DMS 273 (cell line): ENCODE measurements around the gene EVX1.

ENCODE experiments used
- DNase-seq: peaks from one replicate; lab custom pipeline; 2025; ENCODE audit not compliant: unreplicated experiment; lab: John Stamatoyannopoulos, UW

Gene EVX1

DNA sequence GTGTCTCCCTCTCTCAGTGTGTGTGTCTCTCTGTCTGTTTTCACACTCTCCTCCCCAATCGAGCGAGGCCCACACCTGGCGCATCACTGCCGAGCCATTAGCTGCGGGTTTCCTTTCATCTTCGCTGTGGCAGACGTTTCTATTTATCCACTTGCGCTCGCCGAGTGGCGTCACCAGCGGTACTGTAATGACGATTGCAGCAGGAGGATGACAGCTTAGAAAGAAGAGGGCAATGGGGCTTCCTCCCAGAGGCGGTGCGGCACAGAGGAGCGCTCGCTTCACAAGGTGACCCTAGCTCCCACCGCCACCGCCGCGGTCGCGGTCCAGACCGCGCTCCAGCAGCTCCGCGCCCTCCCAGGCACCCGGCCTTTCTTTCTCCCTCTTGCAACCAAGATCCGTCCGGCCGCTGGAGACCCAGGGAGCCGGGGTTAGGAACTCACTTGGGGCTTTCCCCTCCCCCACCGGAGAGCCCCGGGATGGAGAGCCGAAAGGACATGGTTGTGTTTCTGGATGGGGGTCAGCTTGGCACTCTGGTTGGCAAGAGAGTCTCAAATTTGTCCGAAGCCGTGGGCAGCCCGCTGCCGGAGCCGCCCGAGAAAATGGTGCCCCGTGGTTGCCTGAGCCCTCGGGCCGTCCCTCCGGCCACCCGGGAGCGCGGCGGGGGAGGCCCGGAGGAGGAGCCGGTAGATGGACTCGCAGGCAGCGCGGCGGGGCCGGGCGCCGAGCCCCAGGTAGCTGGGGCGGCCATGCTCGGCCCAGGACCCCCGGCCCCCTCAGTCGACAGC is at the start of gene EVX1:
Gene EVX1, plus strand, starts transcription at position 248 of the 785 bp plus-strand sequence. Its CDS starts 229 bp downstream, at position 477.
- peak; percentile 63 for DNase-seq

DNA sequence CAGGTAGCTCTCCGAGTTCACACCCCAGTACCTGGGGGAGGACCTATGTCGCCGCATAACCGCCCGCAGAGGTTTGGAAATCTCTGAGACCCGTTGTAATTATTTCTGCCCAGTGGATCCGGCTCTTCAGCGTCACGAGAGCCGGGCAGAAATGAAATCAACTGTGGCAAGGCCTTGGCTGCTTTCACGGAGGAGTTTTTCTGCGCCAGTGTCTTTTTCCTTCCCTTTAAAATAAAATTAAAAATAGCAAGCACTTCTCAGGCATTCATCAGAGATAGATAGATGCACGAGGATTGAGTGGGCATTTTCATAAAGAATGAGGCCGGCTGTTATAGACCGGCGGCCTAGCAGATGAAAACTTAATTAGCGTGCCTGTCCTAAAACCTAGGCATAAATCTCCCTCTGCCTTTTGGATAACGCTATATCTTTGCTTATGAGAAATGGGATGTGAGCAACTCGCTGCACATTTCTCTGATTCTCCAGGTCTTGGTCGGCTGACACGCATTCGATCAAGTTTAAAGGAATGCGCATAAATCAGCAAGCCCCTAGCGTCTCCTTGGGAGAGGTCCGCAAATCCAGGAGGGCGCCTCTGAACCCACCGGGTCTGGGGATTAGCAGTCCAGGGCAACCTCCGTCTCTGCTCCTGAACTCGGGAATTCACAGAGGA is 49.1 kb upstream of the EVX1 start:
- no peak for DNase-seq

DNA sequence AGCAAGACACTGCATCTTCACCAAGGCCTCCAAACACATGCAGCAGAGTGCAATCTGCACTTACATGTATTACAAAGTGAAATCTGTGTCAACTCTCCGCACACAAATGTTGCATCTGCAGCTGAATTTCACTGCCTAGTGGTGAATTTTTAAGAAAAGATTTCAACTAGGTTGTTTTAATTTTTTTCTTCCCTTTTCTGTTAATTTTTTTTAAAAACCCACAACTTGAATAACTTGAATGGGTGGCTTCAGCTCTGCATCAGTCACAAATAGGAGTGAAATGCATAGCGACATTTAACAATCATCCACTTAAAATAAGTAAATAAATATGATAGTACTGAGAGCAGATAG is 48.6 kb upstream of the EVX1 start:
- no peak for DNase-seq

DNA sequence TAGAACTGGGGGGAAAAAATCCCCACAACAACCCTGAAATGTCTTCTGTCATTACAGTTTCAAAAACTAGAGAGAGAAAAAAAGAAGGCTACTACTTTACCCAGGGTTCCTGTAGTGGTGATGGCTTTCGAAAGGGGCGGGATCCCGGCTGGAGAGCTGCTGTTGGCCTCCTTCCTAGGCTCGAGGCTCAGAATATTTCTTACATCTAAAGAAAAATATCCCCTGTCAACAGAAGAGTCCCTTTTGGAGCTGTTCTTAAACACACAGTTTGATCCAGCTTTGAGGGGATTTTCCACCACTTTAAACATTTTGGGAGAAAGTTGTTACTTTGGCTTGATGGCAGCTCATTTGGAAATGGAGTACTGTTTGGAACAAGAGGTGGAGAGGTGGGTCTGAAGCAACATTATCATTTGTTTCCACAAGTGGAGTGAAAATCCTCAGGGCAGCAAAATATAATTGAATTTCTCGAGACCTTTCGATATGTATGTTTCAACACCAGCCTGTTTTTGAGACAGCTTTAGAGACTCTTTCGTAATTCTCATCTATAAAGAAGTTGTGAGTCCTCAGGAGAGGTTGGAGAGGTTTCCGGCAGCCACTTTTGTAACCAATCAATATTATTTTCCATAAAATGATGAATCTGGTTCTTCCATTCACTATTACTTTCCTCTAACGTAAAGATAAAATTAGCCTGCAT is 47.8 kb upstream of the EVX1 start:
- DNase-seq: no peak

DNA sequence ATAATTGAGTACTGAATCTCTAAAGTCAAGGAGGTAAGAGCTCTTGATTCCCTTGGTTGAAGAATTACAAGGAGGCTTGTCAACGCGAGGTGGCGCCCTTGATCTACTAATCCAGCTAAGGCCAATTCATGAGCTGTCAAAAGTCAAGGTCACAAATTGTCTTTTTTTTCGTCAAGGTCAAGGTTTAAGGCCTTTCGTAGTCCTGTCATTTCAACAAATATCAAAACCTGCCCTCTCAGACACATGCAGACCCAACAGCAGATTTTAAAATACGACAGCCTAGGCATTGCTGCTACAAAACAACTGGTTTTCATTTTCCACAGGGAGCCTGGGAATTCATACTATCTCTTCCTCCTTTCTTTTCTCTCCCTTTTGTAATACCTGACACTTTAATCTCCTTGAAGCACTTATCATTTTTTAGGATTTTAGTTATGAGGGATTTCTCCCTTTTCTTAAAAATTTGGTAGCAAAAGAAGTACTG is 46.3 kb upstream of the EVX1 start:
- peak; percentile 90 for DNase-seq

DNA sequence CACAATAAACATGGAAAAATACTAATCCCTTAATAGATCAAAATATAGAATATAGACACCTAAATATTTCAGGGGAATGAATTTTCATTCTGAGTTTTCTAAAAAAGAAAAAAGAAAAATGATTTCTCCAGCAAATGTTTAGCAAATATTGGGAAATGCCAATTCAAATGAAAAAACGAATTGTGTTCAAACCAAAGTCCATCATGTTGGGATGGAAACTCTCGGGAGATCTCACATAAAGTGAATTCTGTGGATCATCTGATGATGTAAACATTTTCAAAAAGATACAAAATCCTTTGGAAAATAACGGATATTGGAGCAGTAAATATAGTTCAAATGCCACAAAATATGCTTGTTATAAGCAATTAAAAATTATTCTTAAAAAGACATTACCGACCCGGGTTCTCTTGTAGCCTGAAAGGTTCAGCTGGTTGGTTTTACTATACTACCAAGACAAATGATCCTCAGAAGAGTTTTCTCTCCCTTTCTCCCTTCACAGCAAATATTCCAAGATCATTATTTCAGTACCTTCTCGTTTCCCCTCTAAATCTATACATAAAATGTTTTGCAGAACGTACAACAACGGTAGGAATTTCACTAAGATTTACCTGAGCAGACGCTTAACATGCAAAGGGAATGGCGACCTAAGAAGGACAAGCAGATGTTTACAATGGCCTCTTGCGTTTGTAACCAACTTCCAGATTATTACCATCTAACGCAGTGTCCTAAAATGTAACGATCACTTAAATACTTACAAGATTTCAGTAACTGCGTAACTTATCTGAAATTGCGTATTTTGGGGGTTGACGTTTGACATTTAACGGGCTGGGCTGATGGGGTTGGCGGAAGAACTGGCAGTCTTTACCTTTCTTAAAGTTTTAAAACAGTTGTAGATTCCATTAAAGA is 45.2 kb upstream of the EVX1 start:
- no peak for DNase-seq

DNA sequence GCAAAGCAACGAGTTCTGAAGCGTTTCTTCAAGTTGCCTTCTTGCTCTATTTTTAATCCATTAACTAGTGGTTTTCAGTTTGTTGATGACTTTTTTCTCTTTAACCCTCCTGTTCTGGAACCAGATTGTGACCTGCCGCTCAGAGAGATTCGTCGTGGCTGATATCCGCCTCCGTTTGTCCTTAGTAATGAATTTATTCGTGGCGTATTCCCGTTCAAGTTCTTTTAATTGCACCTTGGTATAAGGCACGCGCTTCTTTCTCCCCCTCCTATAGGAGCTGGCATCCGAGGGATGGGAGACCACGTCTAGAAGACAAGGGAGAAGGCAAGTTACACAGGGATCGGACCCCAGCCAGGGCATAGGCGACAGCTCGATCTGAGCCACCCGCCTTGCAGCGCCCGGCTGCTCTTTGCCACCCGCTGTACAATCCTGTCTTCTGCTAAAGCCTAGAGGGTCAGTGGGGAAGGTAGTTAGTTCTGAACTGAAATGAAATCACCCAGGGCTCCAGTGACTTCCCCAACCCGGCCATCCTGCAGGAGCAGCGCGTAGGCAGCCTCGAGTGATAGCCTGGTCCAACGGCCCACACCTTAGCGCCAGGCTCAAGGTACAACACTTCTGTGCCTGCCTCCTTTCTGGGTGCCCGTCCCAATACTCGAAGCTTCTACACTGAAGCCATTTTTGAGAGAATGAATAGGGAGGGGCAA is 44.3 kb upstream of the EVX1 start:
- no peak for DNase-seq

DNA sequence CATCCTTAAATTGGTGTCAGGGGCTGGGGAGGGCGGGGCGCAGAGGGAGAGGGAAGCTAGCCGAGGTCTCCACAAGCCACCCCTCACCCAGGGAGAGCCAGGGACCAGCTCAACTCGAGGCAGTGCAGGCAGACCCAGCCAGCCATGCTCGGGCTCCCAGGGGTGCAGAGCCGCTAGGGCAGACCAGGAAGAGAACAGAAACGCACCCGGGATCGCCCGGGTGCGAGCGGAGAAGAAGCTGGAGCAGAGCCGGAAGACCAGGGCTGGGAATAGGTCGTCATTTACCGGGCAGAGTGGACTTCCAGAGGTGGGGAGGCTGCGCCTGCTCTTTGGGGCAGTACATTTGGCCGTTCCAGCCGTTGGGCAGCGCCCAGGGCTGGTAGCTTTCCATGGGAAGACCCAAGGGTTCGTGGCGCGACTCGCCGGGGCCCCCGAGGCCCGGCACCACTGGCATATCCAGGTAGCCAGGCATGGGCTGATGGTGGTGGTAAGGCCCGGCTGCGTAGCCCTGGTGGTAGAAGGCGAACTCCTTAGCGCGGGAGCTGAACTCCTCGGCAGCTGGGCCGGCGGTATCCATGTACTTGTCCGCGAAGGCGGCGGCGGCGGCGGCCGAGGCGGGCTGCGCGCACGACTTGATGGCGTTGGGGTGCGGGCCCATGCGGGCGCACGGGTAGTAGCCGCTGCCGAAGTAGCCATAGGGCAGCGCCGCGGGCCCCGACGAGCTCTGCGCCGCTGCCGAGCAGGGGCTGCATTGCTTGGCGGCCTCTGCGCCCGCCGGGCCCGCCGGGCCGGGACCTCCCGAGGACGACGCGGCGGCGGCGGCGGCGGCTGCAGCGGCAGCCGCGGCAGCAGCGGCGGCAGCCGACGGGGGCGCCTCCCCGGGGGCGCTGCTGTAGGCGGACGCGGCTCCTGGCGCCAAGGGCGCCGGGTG is 43.5 kb upstream of the EVX1 start:
- peak; percentile 91 for DNase-seq

DNA sequence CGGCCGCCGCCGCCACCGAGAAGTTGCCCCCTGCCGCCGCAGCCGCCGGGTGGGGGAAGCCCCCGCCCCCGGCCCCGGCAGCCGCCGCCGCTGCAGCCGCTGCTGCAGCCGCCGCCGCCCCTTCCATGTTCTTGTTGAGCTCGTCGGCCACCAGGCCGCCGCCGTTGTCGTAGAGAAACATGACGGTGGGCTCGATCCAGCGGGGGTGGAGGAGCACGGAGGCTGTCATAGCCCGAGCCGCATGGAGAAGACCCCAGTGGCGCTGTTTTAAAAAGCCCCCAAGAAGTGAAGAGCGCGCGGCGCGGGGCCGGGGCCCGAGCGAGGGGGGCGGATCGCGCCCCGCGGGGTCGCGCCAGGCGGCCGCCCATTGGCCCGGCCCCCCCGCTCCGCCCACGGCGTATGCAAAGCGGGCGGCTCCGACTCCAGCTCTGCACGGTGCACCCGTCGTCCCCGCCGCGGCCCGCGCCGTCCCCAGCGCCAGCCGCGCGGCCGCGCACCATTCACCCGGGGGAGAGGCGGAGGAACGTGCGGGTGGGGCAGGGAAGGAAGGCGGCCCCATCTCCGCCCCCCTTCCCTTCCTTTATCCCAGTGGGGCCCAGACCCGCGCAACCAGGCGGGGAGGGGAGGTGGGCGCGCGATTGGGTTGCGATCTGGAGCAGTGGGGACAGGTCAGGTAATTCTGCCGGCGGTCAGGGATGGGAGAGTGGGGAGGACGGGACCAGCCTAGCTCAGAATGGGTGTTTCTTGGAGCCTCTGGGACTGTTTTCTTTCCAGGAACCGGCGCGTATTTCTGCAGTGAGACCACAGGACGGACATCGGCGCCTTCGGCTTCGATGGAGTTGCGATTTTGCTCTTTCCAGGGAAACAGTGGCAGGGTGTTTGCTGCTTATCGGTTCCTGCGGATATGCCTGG is 42.5 kb upstream of the EVX1 start, which contains the start of gene HOXA13:
Gene HOXA13, minus strand, starts transcription at position 243 of the 912 bp plus-strand sequence. Its CDS starts 14 bp downstream, at position 229.
- DNase-seq: peak; percentile 96

DNA sequence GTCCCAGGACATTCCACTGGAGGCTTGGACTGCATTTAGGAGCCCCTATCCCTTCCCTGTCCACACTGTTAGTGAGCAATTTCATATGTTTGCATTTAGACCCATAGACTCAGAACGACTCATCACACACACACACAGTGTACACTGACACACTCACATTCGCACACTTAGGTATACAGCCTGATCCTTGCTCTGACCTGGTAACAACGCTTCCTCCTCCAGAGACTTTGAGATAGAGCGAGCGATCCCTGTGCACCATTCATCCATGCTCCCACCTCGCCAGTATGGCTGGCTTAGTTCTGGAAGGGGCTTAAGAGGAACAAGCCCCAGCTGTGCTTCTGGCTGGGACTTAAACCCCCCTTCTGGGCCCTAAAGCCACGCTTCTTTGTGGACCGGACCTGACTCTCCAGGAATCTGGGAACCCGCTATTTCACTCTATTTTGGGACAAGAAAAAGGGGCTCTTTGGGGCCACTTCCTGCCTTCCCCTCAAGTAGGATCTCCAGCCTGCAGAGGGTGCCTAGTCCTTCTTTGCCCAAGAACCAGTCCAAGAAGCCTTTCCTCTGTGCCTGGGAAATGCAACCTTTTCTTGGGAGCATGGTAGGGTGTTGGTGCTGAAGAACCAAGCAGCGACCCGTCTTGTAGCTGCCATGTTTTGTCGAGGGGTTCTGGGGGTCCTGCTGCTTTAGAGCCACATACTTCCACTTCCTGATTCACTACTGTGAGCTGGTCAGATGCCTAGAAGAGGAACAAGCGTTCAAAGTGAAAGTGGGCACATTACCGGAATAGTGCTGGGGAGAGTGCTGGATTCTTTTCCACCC is 41.6 kb upstream of the EVX1 start:
- peak; percentile 57 for DNase-seq

DNA sequence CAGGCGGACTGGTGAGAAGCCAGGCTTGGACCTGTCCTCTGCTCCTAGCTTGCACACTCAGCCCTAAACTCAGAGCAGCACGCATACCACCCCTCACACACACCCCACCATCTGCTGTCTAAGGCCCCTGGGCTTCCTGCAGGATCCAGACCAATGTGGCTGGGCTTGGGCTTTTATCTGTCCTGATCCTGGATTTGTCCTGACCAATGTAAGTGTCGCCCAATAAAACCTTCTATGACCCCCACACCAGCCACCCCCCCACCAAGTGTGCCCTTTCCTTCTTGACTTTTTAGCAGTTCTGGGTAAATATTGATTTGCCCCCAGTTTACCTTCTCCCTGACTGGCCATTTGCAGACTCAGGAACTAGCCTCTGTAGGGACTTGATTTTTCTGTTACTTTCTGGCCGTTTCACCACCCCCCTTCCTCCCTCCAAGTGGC is 41.0 kb upstream of the EVX1 start:
- no peak for DNase-seq

DNA sequence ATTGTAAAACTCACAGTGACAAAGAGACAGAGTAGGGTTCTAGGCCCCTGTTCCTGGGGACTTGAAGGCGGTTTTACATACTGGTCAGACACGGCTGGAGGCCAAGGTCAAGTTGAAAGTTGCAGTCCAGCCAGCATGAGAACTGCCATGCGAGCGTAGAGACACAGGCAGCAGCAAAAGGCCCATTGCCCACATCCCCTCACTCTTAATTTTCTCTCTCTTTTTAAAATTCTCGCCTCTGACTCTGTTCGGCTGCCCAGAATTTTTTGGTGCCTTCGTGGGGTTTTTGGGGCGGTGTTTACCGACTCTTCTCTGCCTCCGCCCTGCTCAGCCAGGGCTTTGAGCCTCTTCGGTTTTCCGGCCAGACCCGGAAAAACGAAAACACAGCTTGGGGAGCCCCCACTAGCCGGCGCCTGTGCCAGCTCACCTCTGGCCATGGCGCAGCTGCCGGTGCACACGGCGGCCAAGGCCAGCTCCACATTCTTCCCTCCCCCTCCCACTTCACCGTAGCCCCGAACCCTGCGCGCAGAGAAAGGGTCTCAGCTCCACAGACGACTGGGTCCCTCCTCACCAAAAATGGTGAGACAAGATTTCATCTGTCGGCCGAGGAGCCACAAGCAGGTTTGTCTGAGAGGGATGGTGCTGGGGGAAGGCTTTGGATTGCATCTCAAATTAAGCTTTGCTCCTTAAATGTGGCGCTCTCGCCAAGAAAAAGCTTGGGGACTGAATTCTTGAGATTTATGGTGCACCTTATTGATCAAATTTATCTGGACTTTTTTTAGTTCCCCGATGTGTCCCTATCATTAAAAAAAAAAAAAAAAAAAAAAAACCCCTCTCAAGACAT is 40.4 kb upstream of the EVX1 start:
- no peak for DNase-seq

DNA sequence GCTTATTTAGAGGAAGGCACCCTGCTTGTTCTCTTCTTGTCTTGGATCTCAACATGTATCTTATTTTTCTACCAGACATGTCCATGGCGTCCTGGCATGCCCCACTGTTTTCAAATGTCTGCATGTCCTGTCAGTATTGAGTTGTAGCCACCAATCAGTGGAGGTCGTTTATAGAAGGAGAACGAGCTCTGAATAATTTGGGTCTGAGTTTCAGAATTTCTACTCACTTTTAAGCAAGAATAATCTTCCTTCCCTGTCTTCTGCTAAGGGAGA is 39.8 kb upstream of the EVX1 start:
- no peak for DNase-seq

DNA sequence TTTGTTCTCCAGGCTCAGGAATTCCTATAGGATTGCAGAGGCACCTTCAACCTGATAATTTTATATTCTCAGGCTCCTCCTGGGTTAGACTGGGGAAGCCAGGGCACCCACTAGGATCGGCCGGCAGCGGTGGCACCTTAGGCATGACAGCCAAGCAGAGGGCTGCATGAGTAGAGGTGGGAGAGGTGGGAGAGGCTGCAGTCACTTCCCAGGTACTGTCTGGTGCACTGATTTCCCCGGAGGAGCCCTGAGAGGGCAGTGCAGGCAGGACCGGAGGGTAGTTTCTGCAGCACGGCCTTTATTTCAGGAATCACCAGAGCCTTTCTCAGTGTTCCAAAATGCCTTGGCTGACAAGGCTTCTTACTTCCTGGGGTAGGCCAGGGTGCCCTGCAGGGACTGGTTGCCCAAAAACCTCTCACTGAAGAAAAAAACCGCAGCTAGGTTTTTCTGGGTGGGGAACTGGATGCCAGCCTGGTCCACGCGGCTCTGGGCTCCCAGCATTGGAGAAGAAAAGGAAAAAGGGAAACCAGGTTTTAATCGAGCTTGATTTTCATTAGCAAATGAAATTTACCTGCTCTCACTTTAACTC is 39.1 kb upstream of the EVX1 start:
- no peak for DNase-seq

DNA sequence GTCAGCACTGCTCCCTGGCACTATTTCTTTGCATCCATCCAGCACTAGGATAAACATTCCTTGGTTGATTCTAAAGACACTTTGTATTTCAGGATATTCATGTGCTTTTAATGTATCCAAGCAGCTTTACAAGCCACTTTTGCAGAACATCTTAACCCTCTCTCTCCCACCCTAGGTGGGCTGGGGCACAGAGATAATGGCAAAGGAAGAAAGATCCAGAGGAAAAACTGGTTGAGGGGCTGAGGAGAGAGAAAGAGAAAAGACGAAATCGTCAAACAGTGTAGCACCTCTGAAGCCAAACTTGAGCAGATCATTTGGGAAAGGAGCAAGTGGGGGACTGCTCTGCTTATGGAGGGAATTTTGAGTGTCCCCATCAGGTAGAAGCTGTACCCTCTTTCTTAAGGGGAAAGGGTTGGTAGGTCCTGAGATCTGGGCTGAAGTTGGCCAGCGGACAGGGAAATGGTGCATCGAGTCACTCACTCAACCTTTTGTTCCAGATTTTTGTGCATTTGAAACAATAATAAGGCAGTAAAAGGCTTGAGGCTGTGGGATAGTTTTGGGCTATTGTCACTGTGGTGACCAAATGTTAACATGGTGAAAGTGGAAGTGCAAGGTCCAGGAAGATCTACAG is 38.5 kb upstream of the EVX1 start:
- no peak for DNase-seq
